ENCODE data around the gene FOXP1.

The FOXP1 gene

DNA sequence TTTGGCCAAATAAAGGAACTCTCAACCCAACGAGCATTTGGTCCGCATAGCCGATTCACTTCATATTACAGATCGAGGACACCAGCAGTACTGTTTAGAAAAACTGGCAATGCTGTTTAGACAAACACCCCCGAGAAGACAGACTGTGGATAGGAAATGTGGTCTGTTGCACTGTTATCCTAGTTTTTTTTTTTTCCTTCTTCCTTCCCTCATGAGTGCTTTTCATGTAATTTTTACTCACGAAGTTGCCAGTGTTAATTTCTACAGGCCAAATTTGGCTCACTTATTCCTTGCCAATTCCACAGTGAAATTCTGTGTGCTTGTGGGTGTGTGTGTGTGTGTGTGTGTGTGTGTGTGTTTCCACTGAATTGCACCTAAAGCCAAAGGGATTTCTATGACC, 165.7 kb downstream of the FOXP1 start (continued):
- no peak for TF ChIP-seq ESRRG (CRISPR knock-in tag; IDR thresholded peaks at IDR 0.05)
- TF ChIP-seq TCF4 (CRISPR knock-in tag; IDR thresholded peaks at IDR 0.05; ENCODE audit: borderline replicate concordance): no peak
- TF ChIP-seq ZNF70 (CRISPR knock-in tag; IDR thresholded peaks at IDR 0.05): no peak
- TF ChIP-seq, protein P1, sequence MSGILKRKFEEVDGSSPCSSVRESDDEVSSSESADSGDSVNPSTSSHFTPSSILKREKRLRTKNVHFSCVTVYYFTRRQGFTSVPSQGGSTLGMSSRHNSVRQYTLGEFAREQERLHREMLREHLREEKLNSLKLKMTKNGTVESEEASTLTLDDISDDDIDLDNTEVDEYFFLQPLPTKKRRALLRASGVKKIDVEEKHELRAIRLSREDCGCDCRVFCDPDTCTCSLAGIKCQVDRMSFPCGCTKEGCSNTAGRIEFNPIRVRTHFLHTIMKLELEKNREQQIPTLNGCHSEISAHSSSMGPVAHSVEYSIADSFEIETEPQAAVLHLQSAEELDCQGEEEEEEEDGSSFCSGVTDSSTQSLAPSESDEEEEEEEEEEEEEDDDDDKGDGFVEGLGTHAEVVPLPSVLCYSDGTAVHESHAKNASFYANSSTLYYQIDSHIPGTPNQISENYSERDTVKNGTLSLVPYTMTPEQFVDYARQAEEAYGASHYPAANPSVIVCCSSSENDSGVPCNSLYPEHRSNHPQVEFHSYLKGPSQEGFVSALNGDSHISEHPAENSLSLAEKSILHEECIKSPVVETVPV (CRISPR knock-in tag; IDR thresholded peaks at IDR 0.05): no peak
- no peak for TF ChIP-seq BACH2 (CRISPR knock-in tag; IDR thresholded peaks at IDR 0.05; ENCODE audit: borderline replicate concordance)
- TF ChIP-seq ARNTL (CRISPR knock-in tag; IDR thresholded peaks at IDR 0.05; ENCODE audit: borderline replicate concordance, low read depth): no peak
- no peak for TF ChIP-seq OSR1 (CRISPR knock-in tag; IDR thresholded peaks at IDR 0.05)
- TF ChIP-seq TOX (CRISPR knock-in tag; IDR thresholded peaks at IDR 0.05; ENCODE audit: borderline replicate concordance): no peak
- no peak for TF ChIP-seq PPARA (CRISPR knock-in tag; IDR thresholded peaks at IDR 0.05; ENCODE audit: borderline replicate concordance)
- TF ChIP-seq, protein P2, sequence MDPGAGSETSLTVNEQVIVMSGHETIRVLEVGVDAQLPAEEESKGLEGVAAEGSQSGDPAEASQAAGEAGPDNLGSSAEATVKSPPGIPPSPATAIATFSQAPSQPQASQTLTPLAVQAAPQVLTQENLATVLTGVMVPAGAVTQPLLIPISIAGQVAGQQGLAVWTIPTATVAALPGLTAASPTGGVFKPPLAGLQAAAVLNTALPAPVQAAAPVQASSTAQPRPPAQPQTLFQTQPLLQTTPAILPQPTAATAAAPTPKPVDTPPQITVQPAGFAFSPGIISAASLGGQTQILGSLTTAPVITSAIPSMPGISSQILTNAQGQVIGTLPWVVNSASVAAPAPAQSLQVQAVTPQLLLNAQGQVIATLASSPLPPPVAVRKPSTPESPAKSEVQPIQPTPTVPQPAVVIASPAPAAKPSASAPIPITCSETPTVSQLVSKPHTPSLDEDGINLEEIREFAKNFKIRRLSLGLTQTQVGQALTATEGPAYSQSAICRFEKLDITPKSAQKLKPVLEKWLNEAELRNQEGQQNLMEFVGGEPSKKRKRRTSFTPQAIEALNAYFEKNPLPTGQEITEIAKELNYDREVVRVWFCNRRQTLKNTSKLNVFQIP (CRISPR knock-in tag; IDR thresholded peaks at IDR 0.05; ENCODE audit: borderline replicate concordance, low read depth): no peak
- no peak for TF ChIP-seq CSDC2 (CRISPR knock-in tag; IDR thresholded peaks at IDR 0.05)

DNA sequence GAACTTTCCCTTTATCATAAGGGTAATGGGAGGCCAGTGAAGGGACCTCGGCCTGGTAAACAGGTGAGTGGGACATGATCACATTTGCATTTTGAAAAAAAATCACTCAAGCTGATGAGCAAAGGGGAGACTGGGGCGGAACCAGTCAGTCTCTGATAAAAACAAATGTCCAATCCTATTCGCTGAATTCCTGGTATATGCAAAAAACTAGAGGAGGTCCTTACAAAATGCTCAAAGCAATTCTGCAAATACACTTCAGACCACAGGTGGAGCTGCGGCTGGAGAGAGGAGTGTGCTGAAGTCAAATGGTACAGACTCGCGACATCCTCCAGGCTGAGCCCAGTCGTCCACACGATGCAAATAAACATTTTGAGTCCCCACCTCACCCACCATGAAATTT, 166.7 kb downstream of the FOXP1 start:
- TF ChIP-seq, protein P3, sequence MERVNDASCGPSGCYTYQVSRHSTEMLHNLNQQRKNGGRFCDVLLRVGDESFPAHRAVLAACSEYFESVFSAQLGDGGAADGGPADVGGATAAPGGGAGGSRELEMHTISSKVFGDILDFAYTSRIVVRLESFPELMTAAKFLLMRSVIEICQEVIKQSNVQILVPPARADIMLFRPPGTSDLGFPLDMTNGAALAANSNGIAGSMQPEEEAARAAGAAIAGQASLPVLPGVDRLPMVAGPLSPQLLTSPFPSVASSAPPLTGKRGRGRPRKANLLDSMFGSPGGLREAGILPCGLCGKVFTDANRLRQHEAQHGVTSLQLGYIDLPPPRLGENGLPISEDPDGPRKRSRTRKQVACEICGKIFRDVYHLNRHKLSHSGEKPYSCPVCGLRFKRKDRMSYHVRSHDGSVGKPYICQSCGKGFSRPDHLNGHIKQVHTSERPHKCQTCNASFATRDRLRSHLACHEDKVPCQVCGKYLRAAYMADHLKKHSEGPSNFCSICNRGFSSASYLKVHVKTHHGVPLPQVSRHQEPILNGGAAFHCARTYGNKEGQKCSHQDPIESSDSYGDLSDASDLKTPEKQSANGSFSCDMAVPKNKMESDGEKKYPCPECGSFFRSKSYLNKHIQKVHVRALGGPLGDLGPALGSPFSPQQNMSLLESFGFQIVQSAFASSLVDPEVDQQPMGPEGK (CRISPR knock-in tag; IDR thresholded peaks at IDR 0.05; ENCODE audit: borderline replicate concordance): no peak
- no peak for TF ChIP-seq ZNF565 (CRISPR knock-in tag; conservative IDR thresholded peaks at IDR 0.05; ENCODE audit: low read depth)
- no peak for TF ChIP-seq TOX (CRISPR knock-in tag; IDR thresholded peaks at IDR 0.05; ENCODE audit: borderline replicate concordance)
- TF ChIP-seq TCF4 (CRISPR knock-in tag; IDR thresholded peaks at IDR 0.05; ENCODE audit: borderline replicate concordance): no peak
- TF ChIP-seq, protein P4, sequence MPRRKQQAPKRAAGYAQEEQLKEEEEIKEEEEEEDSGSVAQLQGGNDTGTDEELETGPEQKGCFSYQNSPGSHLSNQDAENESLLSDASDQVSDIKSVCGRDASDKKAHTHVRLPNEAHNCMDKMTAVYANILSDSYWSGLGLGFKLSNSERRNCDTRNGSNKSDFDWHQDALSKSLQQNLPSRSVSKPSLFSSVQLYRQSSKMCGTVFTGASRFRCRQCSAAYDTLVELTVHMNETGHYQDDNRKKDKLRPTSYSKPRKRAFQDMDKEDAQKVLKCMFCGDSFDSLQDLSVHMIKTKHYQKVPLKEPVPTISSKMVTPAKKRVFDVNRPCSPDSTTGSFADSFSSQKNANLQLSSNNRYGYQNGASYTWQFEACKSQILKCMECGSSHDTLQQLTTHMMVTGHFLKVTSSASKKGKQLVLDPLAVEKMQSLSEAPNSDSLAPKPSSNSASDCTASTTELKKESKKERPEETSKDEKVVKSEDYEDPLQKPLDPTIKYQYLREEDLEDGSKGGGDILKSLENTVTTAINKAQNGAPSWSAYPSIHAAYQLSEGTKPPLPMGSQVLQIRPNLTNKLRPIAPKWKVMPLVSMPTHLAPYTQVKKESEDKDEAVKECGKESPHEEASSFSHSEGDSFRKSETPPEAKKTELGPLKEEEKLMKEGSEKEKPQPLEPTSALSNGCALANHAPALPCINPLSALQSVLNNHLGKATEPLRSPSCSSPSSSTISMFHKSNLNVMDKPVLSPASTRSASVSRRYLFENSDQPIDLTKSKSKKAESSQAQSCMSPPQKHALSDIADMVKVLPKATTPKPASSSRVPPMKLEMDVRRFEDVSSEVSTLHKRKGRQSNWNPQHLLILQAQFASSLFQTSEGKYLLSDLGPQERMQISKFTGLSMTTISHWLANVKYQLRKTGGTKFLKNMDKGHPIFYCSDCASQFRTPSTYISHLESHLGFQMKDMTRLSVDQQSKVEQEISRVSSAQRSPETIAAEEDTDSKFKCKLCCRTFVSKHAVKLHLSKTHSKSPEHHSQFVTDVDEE (CRISPR knock-in tag; IDR thresholded peaks at IDR 0.05): no peak
- TF ChIP-seq ZFP30 (CRISPR knock-in tag; IDR thresholded peaks at IDR 0.05): no peak
- no peak for TF ChIP-seq ESRRG (CRISPR knock-in tag; IDR thresholded peaks at IDR 0.05)
- TF ChIP-seq ZNF70 (CRISPR knock-in tag; IDR thresholded peaks at IDR 0.05): no peak
- peak; percentile 64 for ATAC-seq

DNA sequence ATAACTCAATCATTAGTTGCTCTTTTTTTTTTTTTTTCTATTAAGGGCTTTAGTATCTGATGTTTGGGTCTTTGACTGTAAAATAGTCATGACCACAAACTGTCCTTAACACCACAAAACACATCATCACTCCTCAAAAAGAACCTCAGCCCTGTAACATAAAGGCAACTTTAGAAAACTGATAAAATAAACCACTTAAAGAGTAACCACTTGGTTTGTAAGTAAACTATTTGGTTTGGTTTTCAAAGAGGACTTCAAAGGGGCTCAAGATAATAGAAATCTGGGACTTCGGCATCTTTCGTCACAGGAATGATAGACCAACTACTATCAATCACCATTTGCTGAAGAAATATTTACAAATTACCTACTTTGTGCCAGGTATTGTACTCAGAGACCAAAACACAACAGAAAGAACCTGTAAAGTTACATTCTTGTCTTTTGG, 167.8 kb downstream of the FOXP1 start:
- TF ChIP-seq ZFP3 (CRISPR knock-in tag; IDR thresholded peaks at IDR 0.05) (no peak), GLIS3 (CRISPR knock-in tag; IDR thresholded peaks at IDR 0.05) (no peak)
- TF ChIP-seq, protein P2 (CRISPR knock-in tag; IDR thresholded peaks at IDR 0.05; ENCODE audit: borderline replicate concordance, low read depth): no peak
- TF ChIP-seq, protein P1 (CRISPR knock-in tag; IDR thresholded peaks at IDR 0.05): no peak
- ATAC-seq: no peak

Data from SK-N-SH treated with all-trans-retinoic acid at 6 μM for 48 hours (cell line).